Measurements from ENCODE around the gene RND1.

- TF ChIP-seq CTCF (IDR thresholded peaks at IDR 0.05) (no peak), POLR2A (IDR thresholded peaks at IDR 0.05) (no peak)
Measured at GRCh38 chr12:48824905-48825304, 40.8 kb downstream of the RND1 start.
